ENCODE results near the gene RBM12. TPM values are rescaled to one million over a fixed set of nuclear protein-coding genes. Genes with fewer than 3 reads are reported as not detected.

The RBM12 gene
- total RNA-seq, 2 experiments from 2014 or later = 122 to 148 TPM

GRCh38 chr20:35611482-35611881, 53.2 kb downstream of the RBM12 start:
- no peak overlapping the region for H3K4me3 Mint-ChIP-seq
- no peak overlapping the region for H3K27ac Mint-ChIP-seq
- DNase-seq (no peak), ATAC-seq (no peak)
- intact Hi-C loops (cut with DNase I, micrococcal nuclease) = no loop called here
- H3K4me1 Mint-ChIP-seq = peaks cover 10% of the 10 kb centered on the region
- POLR2A ChIA-PET = no interaction called here
- H3K36me3 Mint-ChIP-seq (ENCODE audit: low read depth) = no peaks in the 10 kb centered on the region
- H3K9me3 Mint-ChIP-seq (ENCODE audit: low read depth) = no peaks in the 10 kb centered on the region
- CTCF ChIA-PET = interaction anchor here (0.6 kb wide), 1 partner anchor 158 kb away, joined by 3 read pairs; no protein-coding TSS in a partner anchor
- no peaks in the 10 kb centered on the region for H3K27me3 Mint-ChIP-seq

DNA sequence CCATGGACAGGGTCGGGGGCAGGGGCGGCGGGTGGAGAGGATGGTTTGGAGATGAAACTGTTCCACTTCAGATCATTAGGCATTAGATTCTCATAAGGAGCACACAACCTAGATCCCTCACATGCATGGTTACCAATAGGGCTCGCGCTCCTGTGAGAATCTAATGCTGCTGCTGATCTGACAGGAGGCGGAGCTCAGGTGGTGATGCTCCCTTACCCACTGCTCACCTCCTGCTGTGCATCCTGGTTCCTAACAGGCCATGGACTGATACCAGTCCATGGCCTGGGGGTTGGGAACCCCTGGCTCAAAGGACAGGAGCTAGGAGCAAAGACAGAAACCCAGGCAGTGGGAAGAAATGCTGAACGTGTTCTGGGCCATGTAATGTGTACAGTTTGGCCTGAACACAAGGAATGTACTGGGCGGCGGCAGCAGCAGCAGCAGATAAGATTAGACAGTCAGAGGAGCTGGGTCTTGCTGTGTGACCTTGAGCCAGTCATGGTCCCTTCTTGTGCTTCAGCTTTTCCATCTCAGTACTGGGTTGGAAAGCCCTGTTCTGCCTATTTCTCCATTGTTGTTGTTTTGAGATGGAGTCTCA, 53.8 kb downstream of the RBM12 start:
- intact Hi-C loops (cut with DNase I, micrococcal nuclease) = no loop called here
- no peaks in the 10 kb centered on the region for H3K9me3 Mint-ChIP-seq (ENCODE audit: low read depth)
- H3K27me3 Mint-ChIP-seq = no peaks in the 10 kb centered on the region
- no peak overlapping the region for H3K4me3 Mint-ChIP-seq
- H3K4me1 Mint-ChIP-seq = peaks cover 9% of the 10 kb centered on the region
- ChIA-PET CTCF (interaction anchor here (0.6 kb wide), 1 partner anchor 157 kb away, joined by 3 read pairs; no protein-coding TSS in a partner anchor), POLR2A (no interaction called here)
- DNase-seq = no peak
- no peak overlapping the region for H3K27ac Mint-ChIP-seq
- no peak for ATAC-seq
- H3K36me3 Mint-ChIP-seq (ENCODE audit: low read depth) = no peaks in the 10 kb centered on the region

DNA sequence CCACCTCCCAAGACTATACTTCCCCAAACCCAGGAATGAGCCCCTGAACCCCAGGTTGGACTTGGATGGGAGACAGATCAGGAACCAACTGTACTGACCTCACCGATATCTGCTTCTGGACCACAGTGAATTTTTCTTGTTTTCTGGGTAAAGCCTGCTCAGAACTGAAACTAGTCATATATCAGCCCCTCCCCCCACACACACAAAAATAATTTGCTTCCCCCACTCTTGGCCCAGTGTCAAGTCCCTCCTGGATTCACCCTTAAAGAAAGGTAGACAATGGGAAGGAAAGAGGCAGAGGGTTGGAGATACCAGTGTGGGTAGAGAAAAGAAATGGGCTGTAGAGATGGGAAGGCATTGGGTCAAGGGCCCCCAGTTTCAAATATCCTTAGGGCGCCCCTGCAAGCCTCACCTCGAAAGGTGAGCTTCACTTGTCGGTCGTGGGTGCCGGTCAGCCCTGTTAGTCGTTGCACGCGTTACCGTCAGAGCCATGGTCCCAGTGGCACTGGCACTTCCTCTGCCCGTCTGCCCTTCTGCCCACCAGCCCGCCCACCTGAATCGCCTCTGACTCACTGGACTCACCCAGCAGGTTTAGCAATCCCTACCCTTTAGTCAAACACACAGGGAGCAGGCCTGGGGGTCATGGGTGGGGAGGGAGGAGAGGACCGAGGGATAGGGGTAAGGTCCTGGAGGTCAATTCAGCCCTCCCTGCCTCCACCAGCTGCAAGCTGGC, 57.5 kb downstream of the RBM12 start:
- peaks cover 7% of the 10 kb centered on the region for H3K27me3 Mint-ChIP-seq

GRCh38 chr20:35606127-35606526, 58.6 kb downstream of the RBM12 start:
- CTCF ChIA-PET = interaction anchor here (0.7 to 1.2 kb wide), 2 partner anchors 14 to 79 kb away, joined by 4 read pairs; no protein-coding TSS in a partner anchor

More for the DNA sequence above, 57.5 kb downstream of the RBM12 start:
- Mint-ChIP-seq H3K9me3 (ENCODE audit: low read depth) (no peaks in the 10 kb centered on the region), H3K27ac (no peak overlapping the region), H3K4me3 (no peak overlapping the region), H3K4me1 (no peaks in the 10 kb centered on the region), H3K36me3 (ENCODE audit: low read depth) (no peaks in the 10 kb centered on the region)
- ATAC-seq (peak; percentile 15), DNase-seq (no peak)
- intact Hi-C loops (cut with DNase I, micrococcal nuclease) = no loop called here
- CTCF ChIA-PET = interaction anchor here (0.6 to 0.7 kb wide), 2 partner anchors 78 to 1129 kb away, joined by 3 to 4 read pairs; no protein-coding TSS in a partner anchor
- POLR2A ChIA-PET = interaction anchor here (1.4 kb wide), 1 partner anchor 56 kb away, joined by 5 read pairs; no protein-coding TSS in a partner anchor

DNA sequence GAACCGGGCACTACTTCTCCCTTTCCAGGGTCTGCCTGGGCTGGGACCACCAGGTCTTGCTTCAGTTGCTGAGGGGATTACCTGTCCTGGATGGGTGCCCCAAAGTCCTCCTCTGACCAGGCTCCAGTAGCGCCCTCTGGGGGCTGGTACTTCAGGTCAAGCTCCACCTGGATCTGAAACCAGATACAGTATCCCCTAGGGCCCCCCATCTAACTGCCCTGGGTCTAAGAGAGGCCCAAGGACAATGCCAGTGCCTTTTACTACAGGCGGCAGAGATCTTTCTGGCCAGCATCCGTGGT, 60.3 kb downstream of the RBM12 start:
- intact Hi-C loops (cut with DNase I, micrococcal nuclease) = loop anchor here (5.0 kb wide), 3 partner anchors 58 to 142 kb away; partner anchors contain the start of genes CPNE1 (in 1 of the 2), NFS1 (in 1 of the 2), RBM12 (in 1 of the 2) and ROMO1 (in 1 of the 2)

More at GRCh38 chr20:35606127-35606526, 58.6 kb downstream of the RBM12 start:
- H3K27me3 Mint-ChIP-seq = peaks cover 10% of the 10 kb centered on the region
- DNase-seq = no peak
- H3K27ac Mint-ChIP-seq = no peak overlapping the region
- no peak overlapping the region for H3K4me3 Mint-ChIP-seq
- intact Hi-C loops (cut with DNase I, micrococcal nuclease) = no loop called here
- ATAC-seq = no peak
- no peaks in the 10 kb centered on the region for H3K36me3 Mint-ChIP-seq (ENCODE audit: low read depth)
- H3K4me1 Mint-ChIP-seq = peaks cover 4% of the 10 kb centered on the region
- POLR2A ChIA-PET = no interaction called here
- H3K9me3 Mint-ChIP-seq (ENCODE audit: low read depth) = no peaks in the 10 kb centered on the region

GRCh38 chr20:35603695-35604448, 60.8 kb downstream of the RBM12 start:
- DNase-seq (no peak), ATAC-seq (no peak)
- Mint-ChIP-seq H3K4me1 (peaks cover 5% of the 10 kb centered on the region), H3K9me3 (ENCODE audit: low read depth) (no peaks in the 10 kb centered on the region), H3K36me3 (ENCODE audit: low read depth) (no peaks in the 10 kb centered on the region), H3K27me3 (peaks cover 20% of the 10 kb centered on the region), H3K4me3 (no peak overlapping the region), H3K27ac (no peak overlapping the region)
- intact Hi-C loops (cut with DNase I, micrococcal nuclease) = loop anchor here (5.0 kb wide), 3 partner anchors 58 to 142 kb away; partner anchors contain the start of genes CPNE1 (in 1 of the 2), NFS1 (in 1 of the 2), RBM12 (in 1 of the 2) and ROMO1 (in 1 of the 2)
- ChIA-PET POLR2A (interaction anchor here (1.7 kb wide), 1 partner anchor 12 kb away, joined by 4 read pairs; the partner anchor contains the start of gene SPAG4), CTCF (interaction anchor here (1.0 to 1.8 kb wide), 4 partner anchors 12 to 139 kb away, joined by 4 read pairs; partner anchors contain the start of gene SPAG4)

More for the DNA sequence above, 60.3 kb downstream of the RBM12 start:
- Mint-ChIP-seq H3K9me3 (ENCODE audit: low read depth) (no peaks in the 10 kb centered on the region), H3K4me3 (no peak overlapping the region), H3K4me1 (peaks cover 5% of the 10 kb centered on the region), H3K27me3 (peaks cover 17% of the 10 kb centered on the region), H3K27ac (no peak overlapping the region), H3K36me3 (ENCODE audit: low read depth) (no peaks in the 10 kb centered on the region)
- DNase-seq (peak; percentile 38), ATAC-seq (no peak)
- POLR2A ChIA-PET = interaction anchor here (0.9 kb wide), 1 partner anchor 350 kb away, joined by 8 read pairs; the partner anchor contains the start of gene SCAND1
- CTCF ChIA-PET = interaction anchor here (1.0 to 1.6 kb wide), 5 partner anchors 11 to 140 kb away, joined by 4 to 6 read pairs (median 4); partner anchors contain the start of gene SPAG4

DNA sequence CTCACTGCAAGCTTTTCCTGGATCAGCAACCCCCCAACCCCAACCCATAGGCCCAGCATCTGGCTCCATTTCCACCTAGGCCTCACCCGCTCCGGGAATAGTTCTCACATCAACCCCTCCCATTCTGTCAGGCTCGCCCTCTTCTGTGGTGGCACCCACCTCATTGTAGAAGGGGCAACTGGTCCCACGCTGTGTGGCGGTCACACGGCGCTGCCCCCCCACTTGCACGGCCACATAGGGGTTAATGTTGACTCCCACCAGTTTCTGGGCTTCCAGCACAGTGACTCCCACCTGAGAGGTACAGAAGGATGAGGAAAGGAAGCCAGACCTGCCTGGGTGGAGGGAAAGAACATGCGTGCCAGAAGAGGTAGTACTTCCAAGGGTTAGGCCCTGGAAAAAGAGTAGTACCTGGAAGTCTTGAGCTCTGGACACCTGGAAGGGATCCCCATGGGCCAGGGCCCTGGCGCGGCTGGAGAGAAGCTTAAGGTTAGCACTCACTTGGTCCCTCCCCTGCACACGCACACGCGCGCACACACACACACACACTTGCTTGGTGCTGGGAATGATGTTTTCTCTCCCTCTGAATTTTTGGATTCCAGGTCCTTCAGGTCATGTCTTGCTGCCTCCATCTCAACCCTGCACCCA, 61.7 kb downstream of the RBM12 start:
- no peak overlapping the region for H3K4me3 Mint-ChIP-seq
- POLR2A ChIA-PET = interaction anchor here (1.7 kb wide), 1 partner anchor 13 kb away, joined by 4 read pairs; the partner anchor contains the start of gene SPAG4
- no peaks in the 10 kb centered on the region for H3K9me3 Mint-ChIP-seq (ENCODE audit: low read depth)
- no peak for DNase-seq
- no peaks in the 10 kb centered on the region for H3K36me3 Mint-ChIP-seq (ENCODE audit: low read depth)
- peaks cover 23% of the 10 kb centered on the region for H3K27me3 Mint-ChIP-seq
- intact Hi-C loops (cut with DNase I, micrococcal nuclease) = loop anchor here (5.0 kb wide), 3 partner anchors 59 to 141 kb away; partner anchors contain the start of genes CPNE1 (in 1 of the 2), NFS1 (in 1 of the 2), RBM12 (in 1 of the 2) and ROMO1 (in 1 of the 2)
- no peak overlapping the region for H3K27ac Mint-ChIP-seq
- CTCF ChIA-PET = interaction anchor here (1.6 to 1.8 kb wide), 2 partner anchors 11 to 60 kb away, joined by 4 read pairs; no protein-coding TSS in a partner anchor
- peaks cover 5% of the 10 kb centered on the region for H3K4me1 Mint-ChIP-seq
- no peak for ATAC-seq

DNA sequence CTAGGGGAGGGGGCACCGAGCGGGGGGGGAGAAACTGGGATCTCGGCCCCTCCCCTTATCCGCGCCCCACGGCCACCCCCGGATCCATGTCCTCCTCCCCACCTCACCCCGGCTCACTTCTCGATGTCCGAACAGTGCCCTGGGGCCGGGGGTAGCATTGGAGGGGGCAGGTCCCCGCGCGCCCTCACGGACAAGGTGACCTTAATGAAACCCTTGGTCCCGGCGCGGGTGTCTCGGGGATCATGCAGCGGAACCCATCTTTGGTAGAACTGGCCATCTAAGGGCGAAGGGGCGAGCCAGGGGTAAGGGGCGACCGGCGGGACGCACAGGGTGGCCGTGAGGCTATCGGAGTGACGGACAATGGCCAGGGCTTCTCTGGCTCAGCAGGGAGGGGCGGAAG, 62.7 kb downstream of the RBM12 start:
- DNase-seq (no peak), ATAC-seq (no peak)
- H3K4me3 Mint-ChIP-seq = no peak overlapping the region
- peaks cover 23% of the 10 kb centered on the region for H3K27me3 Mint-ChIP-seq
- ChIA-PET CTCF (interaction anchor here (0.6 to 1.8 kb wide), 9 partner anchors 8 to 292 kb away, joined by 3 to 7 read pairs (median 4); partner anchors contain the start of gene SPAG4), POLR2A (interaction anchor here (0.6 to 1.0 kb wide), 3 partner anchors 17 to 352 kb away, joined by 3 to 8 read pairs (median 4); partner anchors contain the start of gene SCAND1)
- no peak overlapping the region for H3K27ac Mint-ChIP-seq
- no peaks in the 10 kb centered on the region for H3K9me3 Mint-ChIP-seq (ENCODE audit: low read depth)
- H3K4me1 Mint-ChIP-seq = peaks cover 5% of the 10 kb centered on the region
- intact Hi-C loops (cut with DNase I, micrococcal nuclease) = loop anchor here (1.0 to 5.0 kb wide), 8 partner anchors 13 to 352 kb away; partner anchors contain the start of genes NFS1 (in 2 of the 2), ROMO1 (in 2 of the 2), CPNE1 (in 1 of the 2) and RBM12 (in 1 of the 2)
- no peaks in the 10 kb centered on the region for H3K36me3 Mint-ChIP-seq (ENCODE audit: low read depth)

DNA sequence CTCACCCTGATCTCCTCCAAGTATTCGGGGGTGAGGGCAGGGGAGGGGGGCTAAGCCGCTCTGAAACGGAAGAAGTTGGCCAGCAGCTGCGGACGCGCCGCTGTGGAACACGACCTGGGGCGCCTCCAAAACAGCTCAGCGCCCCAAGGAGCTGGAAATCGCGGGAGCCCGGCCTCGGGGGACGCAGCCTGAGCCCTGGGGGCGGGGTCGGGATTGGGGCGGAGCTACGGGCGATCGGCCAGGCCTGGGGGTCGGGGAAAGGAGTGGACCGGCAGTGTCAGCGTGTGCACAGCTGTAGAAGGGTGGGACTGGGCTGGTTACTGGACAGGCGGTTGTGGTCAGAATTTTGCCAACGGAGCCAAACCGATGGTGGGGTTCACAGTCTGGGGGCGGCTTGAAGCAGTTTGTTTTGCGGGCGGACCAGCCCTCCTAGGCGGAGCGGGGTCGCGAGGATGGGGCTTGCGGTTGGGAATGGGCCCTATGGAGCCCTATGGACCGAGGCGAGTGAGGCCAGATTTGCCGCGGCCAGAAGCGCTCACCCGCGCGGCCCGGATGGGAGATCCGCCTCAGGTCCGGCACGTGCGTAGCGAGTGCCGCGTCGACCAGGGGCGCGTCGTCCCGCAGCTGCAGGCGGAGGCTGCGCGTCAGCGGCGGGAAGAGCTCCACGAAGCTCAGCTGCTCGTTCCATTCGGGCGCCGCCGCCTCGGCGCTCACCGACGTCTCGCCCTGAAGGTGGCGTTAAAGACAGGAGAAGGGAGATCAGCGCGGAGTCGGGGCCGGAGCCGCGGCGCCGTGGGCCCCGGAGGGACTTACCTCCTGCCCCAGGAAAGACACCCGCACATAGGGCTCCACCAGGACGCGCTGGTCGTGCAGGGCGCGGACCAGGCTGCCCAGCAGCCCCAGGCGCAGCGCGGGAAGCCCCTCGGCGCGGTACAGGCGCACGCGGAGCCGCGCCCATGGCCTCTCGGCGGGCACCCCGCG, 63.4 kb downstream of the RBM12 start:
- peaks cover 5% of the 10 kb centered on the region for H3K4me1 Mint-ChIP-seq
- ChIA-PET CTCF (interaction anchor here (0.6 to 1.5 kb wide), 18 partner anchors 8 to 293 kb away, joined by 3 to 7 read pairs (median 3); partner anchors contain the start of gene SPAG4), POLR2A (interaction anchor here (0.6 to 1.2 kb wide), 5 partner anchors 15 to 353 kb away, joined by 3 to 8 read pairs (median 4); partner anchors contain the start of genes SCAND1 and SPAG4)
- H3K27ac Mint-ChIP-seq = peak overlapping the region; percentile 49
- peak overlapping the region; percentile 58 for H3K4me3 Mint-ChIP-seq
- intact Hi-C loops (cut with DNase I, micrococcal nuclease) = loop anchor here (1.0 to 5.0 kb wide), 8 partner anchors 14 to 353 kb away; partner anchors contain the start of genes NFS1 (in 2 of the 2), ROMO1 (in 2 of the 2), CPNE1 (in 1 of the 2) and RBM12 (in 1 of the 2)
- DNase-seq (peak; percentile 91), ATAC-seq (peak; percentile 94)
- H3K9me3 Mint-ChIP-seq (ENCODE audit: low read depth) = no peaks in the 10 kb centered on the region
- H3K36me3 Mint-ChIP-seq (ENCODE audit: low read depth) = no peaks in the 10 kb centered on the region
- H3K27me3 Mint-ChIP-seq = peaks cover 23% of the 10 kb centered on the region
